HFFc6 (cell line): ENCODE measurements around the gene MBD3L2B. TPM values are rescaled to one million over a fixed set of nuclear protein-coding genes. Genes with fewer than 3 reads are reported as not detected.

Experiments used
- DNase-seq: peaks from one replicate; pipeline ENCODE4 v3.0.0-alpha.2; 2018
- H3K27ac Mint-ChIP-seq: 2 replicates; pipeline ENCODE4 v1.8.0; 2020; ENCODE audit warnings: mild to moderate bottlenecking, mixed read lengths
- H3K27me3 Mint-ChIP-seq: 2 replicates; pipeline ENCODE4 v1.8.0; 2021; ENCODE audit warnings: mild to moderate bottlenecking, moderate library complexity, mixed read lengths; ENCODE audit not compliant: insufficient read depth
- H3K36me3 Mint-ChIP-seq: 2 replicates; pipeline ENCODE4 v1.8.0; 2021; ENCODE audit warnings: low read depth, mixed read lengths
- H3K4me1 Mint-ChIP-seq: 2 replicates; pipeline ENCODE4 v1.8.0; 2020; ENCODE audit warnings: low read depth, mixed read lengths
- H3K4me3 Mint-ChIP-seq: 2 replicates; pipeline ENCODE4 v1.8.0; 2020; ENCODE audit warnings: mild to moderate bottlenecking, moderate library complexity, mixed read lengths
- H3K9me3 Mint-ChIP-seq: 2 replicates; pipeline ENCODE4 v1.8.0; 2020; ENCODE audit warnings: mild to moderate bottlenecking, mixed read lengths
- CTCF ChIP-seq: fragments of 200-600 bp; sonication (generic); IDR thresholded peaks from 2 replicates; pipeline ENCODE4 v1.5.0; 2021; ENCODE audit warnings: antibody characterized with exemption, mild to moderate bottlenecking
- total RNA-seq, 6 experiments: library from RNA; stranded (reverse); fragmentation: NEBNext Ultra II Directional; extraction: Animal tissue kit (Norgen Biotek cat#: 25700); gene quantifications; 2 replicates in 1 of 6; 3 replicates in 5 of 6; pipeline ENCODE4 v1.2.3, GENCODE V29; 2021

Gene MBD3L2B
- total RNA-seq, 6 experiments from 2014 or later: not detected

- Mint-ChIP-seq H3K4me1 (no peaks in the 10 kb centered on the region), H3K9me3 (peaks cover 23% of the 10 kb centered on the region), H3K4me3 (no peak overlapping the region), H3K36me3 (no peaks in the 10 kb centered on the region), H3K27ac (no peak overlapping the region), H3K27me3 (no peaks in the 10 kb centered on the region; the same call in 1 of the 2 replicates)
- no peak for TF ChIP-seq CTCF
- DNase-seq: no peak
Observed at GRCh38 chr19:6969490-6969889, 51.7 kb downstream of the MBD3L2B start.

Other genes starting within 250 kb of the MBD3L2B start
- not detected for gene VAV1, start 248.7 kb downstream of the MBD3L2B start, total RNA-seq
- under 1 TPM in 4 of 6 experiments, not detected in 2; 0.14 to 0.33 (median 0.23) TPM for gene ADGRE1, start 133.9 kb downstream of the MBD3L2B start, total RNA-seq
- gene MBD3L5, start 9.1 kb upstream of the MBD3L2B start, total RNA-seq: not detected
- gene MBD3L4, start 18.7 kb upstream of the MBD3L2B start, total RNA-seq: not detected
- gene MBD3L2, start 27.9 kb upstream of the MBD3L2B start, total RNA-seq: not detected
- gene MBD3L3, start 37.2 kb upstream of the MBD3L2B start, total RNA-seq: not detected
- 1 to 10 TPM; 7.8 to 9.3 (median 8.7) TPM for gene ZNF557, start 48.3 kb upstream of the MBD3L2B start, total RNA-seq